Kidney (tissue), 14 donors: ENCODE measurements around the gene DSG1. TPM values are rescaled to one million over a fixed set of nuclear protein-coding genes. Genes with fewer than 3 reads are reported as not detected.

Experiments used
- DNase-seq, 5 donors: peaks; one replicate each; pipeline ENCODE4 v3.0.0-alpha.2; 2013 to 2020
- FAIRE-seq: peaks from 2 replicates; lab custom pipeline; 2012; peaks lifted over from hg19 to GRCh38; lab: Jason Lieb, UNC
- H3K27ac ChIP-seq, 2 donors: one replicate each; pipeline ENCODE4 v1.7.0; 2013; ENCODE audit warnings: low read depth in 2 of 2, low read length in 2 of 2, inconsistent platforms in 1 of 2
- H3K27me3 ChIP-seq: one replicate; pipeline ENCODE4 v1.7.1; 2013; ENCODE audit warnings: low read length, inconsistent platforms; ENCODE audit not compliant: control insufficient read depth, insufficient read depth
- H3K36me3 ChIP-seq, 3 donors: one replicate each; pipeline versions ENCODE4 v1.7.0 to v1.7.1; 2013; ENCODE audit warnings: low read length in 3 of 3, control low read depth in 1 of 3, inconsistent platforms in 1 of 3; ENCODE audit not compliant: insufficient read depth in 3 of 3, control insufficient read depth in 2 of 3
- H3K4me1 ChIP-seq, 3 donors: one replicate each; pipeline versions ENCODE4 v1.7.0 to v1.7.1; 2013; ENCODE audit warnings: low read length in 3 of 3, inconsistent platforms in 1 of 3, low read depth in 1 of 3; ENCODE audit not compliant: control insufficient read depth in 2 of 3, insufficient read depth in 2 of 3
- H3K4me3 ChIP-seq, 3 donors: one replicate each; pipeline versions ENCODE4 v1.7.0 to v1.8.1; 2013; ENCODE audit warnings: low read length in 3 of 3, control low read depth in 1 of 3, inconsistent platforms in 1 of 3
- H3K9ac ChIP-seq, 3 donors: one replicate each; pipeline versions ENCODE4 v1.7.0 to v1.7.1; 2013; ENCODE audit warnings: low read length in 3 of 3, control low read depth in 1 of 3, inconsistent platforms in 1 of 3
- H3K9me3 ChIP-seq, 3 donors: one replicate each; pipeline versions ENCODE4 v1.7.0 to v1.7.1; 2013; ENCODE audit warnings: low read length in 3 of 3, control low read depth in 1 of 3, inconsistent platforms in 1 of 3; ENCODE audit not compliant: control insufficient read depth in 2 of 3, insufficient read depth in 1 of 3
- intact Hi-C: fragments of 100-400 bp; cut with DNase I; formaldehyde crosslinking; loops from one replicate; pipeline ENCODE4 v1.11.1; 2022
- polyA plus RNA-seq: library from polyadenylated mRNA; stranded (reverse); fragments of 350-450 nt; fragmentation: Illumina TruSeq; extraction: RNeasy Lipid Tissue Mini Kit (QIAGEN cat#74804); gene quantifications from one replicate; pipeline ENCODE4 v1.2.3, GENCODE V29; 2014; ENCODE audit warnings: low read depth, low replicate concordance; ENCODE audit not compliant: insufficient read depth
- total RNA-seq: library from RNA; stranded (reverse); fragmentation: NEBNext Ultra II Directional; extraction: Animal tissue kit (Norgen Biotek cat#: 25700); gene quantifications from one replicate; pipeline ENCODE4 v1.2.1, GENCODE V29; 2021
- TF ChIP-seq, protein P1 (sequence below): IDR thresholded peaks from 3 replicates; pipeline ENCODE4 v1.5.1; 2012; ENCODE audit warnings: mild to moderate bottlenecking, moderate library complexity, borderline replicate concordance; ENCODE audit not compliant: insufficient read depth; ENCODE audit errors: extremely low read depth
- donor health status: control.
- donor health status: control.
- donor health status: control.
- donor health status: control.
- donor health status: control.
- donor health status: DM: yes; HTN: yes; CAD: no.
- donor health status: Normal renal cell carcinoma (clear cell type).

DSG1 gene
- total and polyA plus RNA-seq, 2 donors from 2014 or later: not detected

- intact Hi-C loops: no loop called here
- Histone ChIP-seq H3K36me3 (no peaks in the 10 kb centered on the region), H3K9me3 (no peaks in the 10 kb centered on the region), H3K4me3 (no peak overlapping the region), H3K4me1 (no peaks in the 10 kb centered on the region), H3K27me3 (no peaks in the 10 kb centered on the region), H3K27ac (no peak overlapping the region), H3K9ac (no peak overlapping the region)
- TF ChIP-seq, protein P1, sequence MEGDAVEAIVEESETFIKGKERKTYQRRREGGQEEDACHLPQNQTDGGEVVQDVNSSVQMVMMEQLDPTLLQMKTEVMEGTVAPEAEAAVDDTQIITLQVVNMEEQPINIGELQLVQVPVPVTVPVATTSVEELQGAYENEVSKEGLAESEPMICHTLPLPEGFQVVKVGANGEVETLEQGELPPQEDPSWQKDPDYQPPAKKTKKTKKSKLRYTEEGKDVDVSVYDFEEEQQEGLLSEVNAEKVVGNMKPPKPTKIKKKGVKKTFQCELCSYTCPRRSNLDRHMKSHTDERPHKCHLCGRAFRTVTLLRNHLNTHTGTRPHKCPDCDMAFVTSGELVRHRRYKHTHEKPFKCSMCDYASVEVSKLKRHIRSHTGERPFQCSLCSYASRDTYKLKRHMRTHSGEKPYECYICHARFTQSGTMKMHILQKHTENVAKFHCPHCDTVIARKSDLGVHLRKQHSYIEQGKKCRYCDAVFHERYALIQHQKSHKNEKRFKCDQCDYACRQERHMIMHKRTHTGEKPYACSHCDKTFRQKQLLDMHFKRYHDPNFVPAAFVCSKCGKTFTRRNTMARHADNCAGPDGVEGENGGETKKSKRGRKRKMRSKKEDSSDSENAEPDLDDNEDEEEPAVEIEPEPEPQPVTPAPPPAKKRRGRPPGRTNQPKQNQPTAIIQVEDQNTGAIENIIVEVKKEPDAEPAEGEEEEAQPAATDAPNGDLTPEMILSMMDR: no peak
- FAIRE-seq (no peak), DNase-seq (peak in 1 of 5 donors; percentile 19)
Measured at GRCh38 chr18:31302991-31303390, 15.0 kb upstream of the DSG1 start.

GRCh38 chr18:31303771-31304170 lies 14.2 kb upstream of the DSG1 start:
- FAIRE-seq: no peak
- Histone ChIP-seq H3K36me3 (no peaks in the 10 kb centered on the region), H3K4me1 (no peaks in the 10 kb centered on the region), H3K9me3 (no peaks in the 10 kb centered on the region), H3K4me3 (no peak overlapping the region), H3K9ac (no peak overlapping the region), H3K27me3 (no peaks in the 10 kb centered on the region), H3K27ac (no peak overlapping the region)
- DNase-seq: no peak
- TF ChIP-seq, protein P1: no peak
- intact Hi-C loops: no loop called here

GRCh38 chr18:31309115-31309514 lies 8.8 kb upstream of the DSG1 start:
- Histone ChIP-seq H3K27me3 (no peaks in the 10 kb centered on the region), H3K36me3 (no peaks in the 10 kb centered on the region), H3K9ac (no peak overlapping the region), H3K9me3 (no peaks in the 10 kb centered on the region), H3K4me1 (no peaks in the 10 kb centered on the region), H3K27ac (no peak overlapping the region), H3K4me3 (no peak overlapping the region)
- TF ChIP-seq, protein P1: no peak
- intact Hi-C loops: no loop called here
- DNase-seq: no peak
- FAIRE-seq: no peak

DNA sequence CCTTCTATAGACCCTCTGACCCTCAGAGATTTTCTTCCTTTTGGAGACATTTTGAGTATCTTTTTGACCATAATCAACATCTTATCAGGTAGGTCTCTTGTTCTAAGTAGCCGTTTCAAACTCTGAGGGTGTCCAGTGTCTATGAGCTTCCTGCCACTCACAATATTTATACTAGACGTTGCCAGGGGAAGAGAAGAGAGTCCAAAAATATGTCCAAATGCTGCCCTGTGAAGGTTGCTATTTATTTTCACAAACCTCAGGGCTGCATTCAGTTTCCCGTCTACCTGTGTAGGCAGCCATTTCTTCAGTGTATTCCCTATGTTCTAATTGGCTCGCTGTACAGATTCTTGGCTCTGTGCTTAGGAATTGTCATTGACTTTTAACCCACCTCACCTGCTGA lies 986 bp upstream of the DSG1 start:
- Histone ChIP-seq H3K4me3 (no peak overlapping the region), H3K9me3 (no peaks in the 10 kb centered on the region), H3K9ac (no peak overlapping the region), H3K27ac (no peak overlapping the region), H3K4me1 (no peaks in the 10 kb centered on the region), H3K36me3 (no peaks in the 10 kb centered on the region), H3K27me3 (no peaks in the 10 kb centered on the region)
- intact Hi-C loops: no loop called here
- TF ChIP-seq, protein P1: no peak
- DNase-seq (no peak), FAIRE-seq (no peak)
